Embryonic facial prominence (tissue), 1 donor: ENCODE results near the gene HAGH.
A peak's percentile ranks its signal among the peaks of the same experiment; 100 is the strongest.

Experiments
- DNase-seq: peaks from one replicate; pipeline ENCODE4 v3.0.0-alpha.2; 2016; ENCODE audit errors: extremely low spot score

Gene HAGH

DNA sequence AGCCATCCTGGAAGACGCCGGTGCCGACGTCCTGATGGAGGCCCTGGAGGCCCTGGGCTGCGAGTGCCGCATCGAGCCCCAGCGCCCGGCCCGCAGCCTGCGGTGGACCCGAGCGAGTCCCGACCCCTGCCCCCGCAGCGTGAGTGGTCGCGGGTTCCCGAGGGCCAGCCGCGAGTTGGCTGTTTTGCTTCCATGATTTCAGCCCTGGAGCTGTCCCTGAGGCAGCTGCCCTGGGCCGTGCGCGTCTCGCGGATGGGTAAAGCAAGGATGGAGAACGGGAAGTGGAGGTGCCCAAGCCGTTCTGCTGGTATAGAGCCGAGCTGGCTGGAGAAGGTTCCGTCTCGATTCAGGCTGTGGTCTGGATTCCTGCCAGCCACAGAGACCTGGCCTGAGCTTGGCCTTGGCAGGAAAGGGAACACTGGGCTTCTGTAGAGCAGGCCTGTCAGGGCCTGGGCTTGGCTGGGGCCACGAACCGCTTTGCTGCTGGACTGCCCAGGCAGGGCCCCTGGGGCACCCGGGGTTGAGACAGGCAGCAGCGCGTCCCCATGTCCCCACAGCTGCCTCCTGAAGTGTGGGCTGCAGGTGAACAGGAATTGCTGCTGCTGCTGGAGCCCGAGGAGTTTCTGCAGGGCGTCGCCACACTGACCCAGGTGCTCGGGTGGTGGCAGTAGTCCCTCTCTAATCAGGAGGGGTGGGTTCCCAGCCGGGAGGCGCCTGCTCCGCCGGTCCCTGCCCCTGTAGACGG, 52.8 kb downstream of the HAGH start:
- no peak for DNase-seq

DNA sequence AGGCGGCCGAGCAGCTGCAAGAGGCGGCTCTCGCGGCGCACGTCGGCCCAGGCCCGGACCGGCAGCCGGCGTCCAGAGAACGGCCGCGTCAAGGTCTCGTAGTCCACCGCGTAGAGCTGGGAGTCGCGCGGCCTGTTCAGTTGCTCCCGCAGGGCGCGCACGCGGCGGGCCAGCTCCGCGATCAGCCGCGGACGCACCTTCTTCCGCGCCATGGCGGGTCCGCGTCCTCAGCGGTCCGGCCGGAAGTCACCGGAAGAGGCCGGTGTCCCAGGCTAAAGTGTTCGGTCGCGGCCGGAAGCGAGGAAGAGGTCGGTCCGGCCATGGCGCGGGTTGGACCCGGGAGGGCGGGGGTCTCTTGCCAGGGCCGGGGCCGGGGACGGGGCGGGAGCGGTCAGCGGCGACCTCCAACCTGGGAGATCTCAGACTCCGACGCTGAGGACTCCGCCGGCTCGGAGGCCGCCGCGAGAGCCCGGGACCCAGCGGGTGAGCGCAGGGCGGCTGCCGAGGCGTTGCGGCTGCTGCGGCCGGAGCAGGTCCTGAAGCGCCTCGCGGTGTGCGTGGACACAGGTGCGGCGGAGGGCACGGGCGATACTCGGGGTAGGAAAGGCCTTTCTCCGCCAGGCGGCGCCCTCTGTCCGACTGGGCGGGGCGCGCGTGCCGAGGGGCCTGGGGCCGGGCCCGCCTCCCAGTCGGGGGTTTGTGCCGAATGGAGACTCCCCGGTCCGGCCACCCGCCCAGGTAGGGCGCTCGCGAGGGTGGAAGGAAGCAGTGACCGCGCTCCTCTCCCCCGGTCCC, 53.5 kb downstream of the HAGH start, which contains the start of gene MRPS34:
Gene MRPS34, minus strand, starts transcription at position 227 of the 795 bp plus-strand sequence. Its CDS starts 15 bp downstream, at position 212.
- DNase-seq, result peak; percentile 42

DNA sequence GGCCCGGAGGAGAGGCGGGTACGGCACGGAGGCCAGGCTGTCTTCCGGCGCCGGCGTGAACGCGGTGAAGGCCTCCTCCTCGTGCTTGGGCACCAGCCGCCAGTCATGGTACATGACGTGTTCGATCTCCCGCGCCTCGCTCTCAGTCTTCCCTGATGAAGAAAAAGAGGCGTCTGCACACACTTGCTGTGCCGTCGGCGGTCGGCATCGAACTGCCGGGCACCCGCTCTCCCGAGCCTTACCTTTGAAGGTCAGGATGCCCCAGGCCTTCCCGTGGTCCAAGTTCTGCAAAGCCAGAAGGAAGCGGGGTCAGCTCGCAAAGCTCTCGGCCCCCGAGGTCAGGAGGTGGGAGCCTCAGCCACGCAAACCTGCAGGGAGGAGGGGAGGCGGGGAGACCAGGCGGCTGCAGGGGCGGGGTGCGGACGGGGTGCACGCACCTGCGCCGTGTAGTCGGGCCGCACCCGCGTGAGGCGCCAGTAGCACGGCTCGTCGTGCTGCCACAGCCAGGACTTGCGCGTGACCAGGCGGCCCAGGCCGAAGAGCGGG, 54.2 kb downstream of the HAGH start, which contains the start of gene EME2:
Gene EME2, plus strand, starts transcription at position 449 of the 546 bp plus-strand sequence. CDS start 418 bp downstream, outside the sequence.
- no peak for DNase-seq

DNA sequence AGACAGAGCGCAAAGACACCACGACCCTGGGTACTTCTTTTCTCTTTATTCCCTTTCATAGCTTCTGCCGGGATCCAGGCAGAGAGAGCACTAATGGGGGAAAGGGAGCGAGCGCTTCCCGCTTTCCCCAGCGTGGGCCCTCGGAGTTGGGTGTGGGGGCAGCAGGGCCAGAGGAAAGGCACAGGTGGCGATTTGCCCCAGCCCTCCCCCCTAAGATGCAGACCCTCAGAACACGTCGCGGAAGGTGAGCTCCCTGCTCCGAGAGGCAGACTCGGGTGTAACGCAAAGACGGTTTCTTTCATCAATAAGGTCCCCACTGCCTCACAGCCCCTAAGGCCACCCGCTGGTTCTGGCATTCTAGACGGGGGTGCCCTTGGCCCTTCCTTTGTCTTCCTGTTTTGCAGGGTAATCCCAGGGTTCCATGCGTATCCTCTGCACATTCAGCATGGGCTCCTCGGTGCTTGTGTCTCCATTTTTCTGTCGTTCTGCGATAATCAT, 54.7 kb downstream of the HAGH start:
- DNase-seq, result no peak

DNA sequence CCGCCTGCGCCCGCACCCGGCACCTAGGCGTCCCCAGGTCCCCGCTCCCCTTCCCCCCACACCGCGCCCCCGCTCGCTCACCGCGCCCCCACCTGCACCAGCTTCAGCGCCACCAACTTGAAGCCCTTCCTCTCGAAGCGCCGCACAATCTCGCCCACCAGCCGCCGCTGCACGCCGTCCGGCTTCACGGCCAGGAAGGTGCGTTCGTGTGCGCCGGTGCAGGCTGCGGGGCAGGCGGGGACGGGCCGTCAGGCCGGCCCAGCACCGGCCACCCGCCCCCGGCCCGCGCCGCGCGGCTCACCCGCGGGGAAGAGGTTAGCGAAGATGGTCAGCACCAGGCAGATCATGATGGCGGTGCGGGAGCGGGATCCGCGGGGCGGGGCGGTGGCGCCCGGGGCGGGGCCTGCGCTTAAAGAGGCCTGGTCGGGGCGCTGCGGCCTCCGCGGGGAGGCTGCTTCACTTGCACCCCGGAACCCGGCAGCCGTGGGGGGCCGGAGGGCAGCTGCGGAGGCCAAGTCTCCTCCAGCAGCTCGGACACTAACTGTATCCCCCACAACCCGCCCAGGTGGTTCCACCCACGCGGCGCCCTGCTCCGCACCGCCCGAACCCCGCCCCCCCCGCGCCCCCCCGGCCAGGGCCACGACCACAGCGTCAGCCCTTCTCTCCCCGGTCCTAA, 55.3 kb downstream of the HAGH start, which contains the start of gene NME3:
Gene NME3, minus strand, starts transcription at position 356 of the 676 bp plus-strand sequence. Its CDS starts 9 bp downstream, at position 347.
- no peak for DNase-seq

DNA sequence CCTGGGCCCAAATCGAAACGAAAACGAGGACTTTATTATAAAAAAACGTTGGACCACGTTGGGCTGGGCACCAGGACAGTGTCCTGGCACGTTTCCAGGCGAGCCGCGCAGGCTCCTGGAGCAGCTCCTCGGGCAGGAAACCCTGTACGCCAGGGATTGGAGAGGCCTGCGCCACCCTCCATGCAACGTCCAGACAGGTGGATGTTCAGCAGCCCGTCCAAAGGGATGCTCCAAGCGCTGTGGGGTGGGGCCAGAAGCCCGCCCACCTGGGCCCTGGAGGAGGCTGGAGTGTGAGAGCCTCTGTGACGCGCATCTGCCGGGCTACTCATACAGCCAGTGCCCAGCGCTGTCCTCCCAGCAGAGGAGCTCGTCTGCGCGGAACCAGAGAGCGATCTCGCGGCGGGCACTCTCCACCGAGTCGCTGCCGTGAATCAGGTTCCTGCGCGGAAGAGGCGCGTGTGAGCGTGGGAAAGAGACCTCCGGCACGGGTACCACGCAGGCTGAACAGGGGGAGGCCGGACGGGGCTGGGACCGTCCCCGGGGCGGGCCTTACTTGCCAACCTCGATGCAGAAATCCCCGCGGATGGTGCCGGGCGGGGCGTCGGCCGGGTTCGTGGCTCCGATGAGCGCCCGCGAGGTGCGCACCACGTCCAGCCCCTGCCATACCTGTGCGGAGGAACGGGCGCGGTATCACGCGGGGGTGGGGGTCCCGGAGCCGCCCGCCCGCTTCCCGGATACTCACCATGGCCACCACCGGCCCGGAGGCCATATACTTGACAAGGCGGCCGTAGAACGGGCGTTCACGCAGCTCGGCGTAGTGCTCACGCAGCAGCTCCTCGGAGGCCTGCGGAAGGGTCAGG, 56.1 kb downstream of the HAGH start:
- DNase-seq, result no peak

DNA sequence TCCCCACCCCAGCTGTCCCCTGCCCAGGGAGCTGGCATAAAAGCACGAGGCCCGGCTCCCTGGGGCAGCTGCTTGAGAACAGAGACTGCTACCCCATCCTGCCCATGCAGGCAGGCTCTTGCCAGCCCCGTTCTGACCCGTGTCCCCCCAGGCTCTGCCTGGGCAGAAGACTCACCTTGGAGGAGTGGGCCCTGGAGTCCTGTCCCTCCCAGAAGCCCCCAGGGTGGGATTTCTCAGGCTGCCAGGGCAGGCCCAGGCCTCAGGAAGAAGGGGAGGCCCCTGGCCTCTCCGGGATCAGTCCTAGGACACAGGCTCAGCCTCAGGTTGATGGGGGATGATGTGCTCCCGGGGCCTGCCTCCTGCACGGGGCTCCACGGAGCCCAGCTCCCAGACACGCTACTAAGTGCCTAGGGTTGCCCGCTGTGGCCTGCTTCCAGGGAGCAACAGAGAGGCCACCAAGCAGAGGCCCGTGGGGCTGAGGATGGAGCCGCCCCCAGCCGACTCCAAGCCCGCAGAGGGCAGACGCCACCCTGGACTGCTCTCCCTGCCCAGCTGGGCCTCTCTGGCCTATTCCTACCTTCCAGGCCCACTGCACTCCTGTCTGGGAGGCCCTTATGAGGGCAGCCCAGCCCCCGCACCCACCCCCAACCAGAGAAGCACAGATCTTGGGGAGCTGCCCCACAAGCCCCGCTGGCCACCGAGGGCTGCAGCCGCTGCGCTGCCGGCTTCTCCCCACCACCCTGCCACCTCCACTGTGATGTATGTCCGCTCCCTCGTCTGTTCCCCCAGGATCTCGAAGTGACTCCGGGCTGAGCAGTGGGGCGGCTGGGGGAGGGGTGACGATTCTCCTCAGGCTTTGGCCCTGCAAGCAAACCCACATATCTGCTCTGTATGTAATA, 57.0 kb downstream of the HAGH start:
- no peak for DNase-seq

DNA sequence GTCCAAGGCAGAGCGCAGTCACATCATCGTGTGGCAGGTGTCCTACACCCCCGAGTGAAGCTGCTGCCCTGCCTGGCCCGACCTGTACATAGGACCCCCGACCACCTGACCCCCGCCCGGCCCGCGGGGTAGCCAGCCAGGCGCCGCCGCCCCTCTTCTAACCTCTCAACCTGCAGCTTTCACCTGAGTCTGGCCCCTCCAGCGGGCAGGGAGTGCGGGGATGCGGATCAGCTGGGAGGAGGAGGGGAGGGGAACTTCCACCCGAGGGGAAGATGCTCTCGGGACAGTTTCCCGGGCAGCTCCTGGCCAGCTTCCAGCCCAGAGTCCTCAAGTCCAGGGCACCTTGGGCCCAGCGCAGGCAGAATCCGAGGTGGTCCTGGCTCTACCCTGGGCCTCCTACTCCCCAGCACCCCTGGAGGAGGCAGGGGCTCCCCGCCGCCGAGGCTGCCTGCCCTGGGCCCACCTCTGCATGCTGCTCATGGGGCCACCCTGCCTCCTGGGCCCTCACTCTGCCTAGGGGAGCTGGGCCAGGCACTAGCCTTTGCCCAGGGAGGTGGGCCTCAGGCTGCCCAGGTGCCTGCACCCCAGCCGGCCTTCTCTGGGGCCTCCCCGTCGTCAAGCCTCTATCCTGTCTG, 57.7 kb downstream of the HAGH start:
- DNase-seq, result no peak

DNA sequence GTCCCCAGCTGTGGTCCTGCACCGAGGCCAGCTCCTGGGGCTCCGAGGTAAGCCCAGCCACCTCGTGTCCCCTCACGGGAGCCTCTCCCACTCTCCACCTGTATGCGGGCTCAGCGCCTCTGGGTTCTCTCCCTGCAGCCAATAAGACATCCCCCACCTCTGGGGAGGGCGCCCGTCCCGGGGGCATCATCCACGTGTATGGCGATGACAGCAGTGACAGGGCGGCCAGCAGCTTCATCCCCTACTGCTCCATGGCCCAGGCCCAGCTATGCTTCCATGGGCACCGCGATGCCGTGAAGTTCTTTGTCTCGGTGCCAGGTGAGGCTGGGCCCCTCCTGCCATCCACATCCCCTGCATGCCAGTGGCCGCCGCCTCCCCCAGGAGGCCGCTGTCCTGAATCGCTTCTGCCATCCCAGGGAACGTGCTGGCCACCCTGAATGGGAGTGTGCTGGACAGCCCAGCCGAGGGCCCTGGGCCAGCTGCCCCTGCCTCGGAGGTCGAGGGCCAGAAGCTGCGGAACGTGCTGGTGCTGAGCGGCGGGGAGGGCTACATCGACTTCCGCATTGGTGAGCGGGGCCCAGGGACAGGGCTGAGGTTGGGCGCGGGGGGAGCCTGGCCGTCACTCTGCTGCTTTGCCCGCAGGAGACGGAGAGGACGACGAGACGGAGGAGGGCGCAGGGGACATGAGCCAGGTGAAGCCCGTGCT, 58.4 kb downstream of the HAGH start:
- no peak for DNase-seq

DNA sequence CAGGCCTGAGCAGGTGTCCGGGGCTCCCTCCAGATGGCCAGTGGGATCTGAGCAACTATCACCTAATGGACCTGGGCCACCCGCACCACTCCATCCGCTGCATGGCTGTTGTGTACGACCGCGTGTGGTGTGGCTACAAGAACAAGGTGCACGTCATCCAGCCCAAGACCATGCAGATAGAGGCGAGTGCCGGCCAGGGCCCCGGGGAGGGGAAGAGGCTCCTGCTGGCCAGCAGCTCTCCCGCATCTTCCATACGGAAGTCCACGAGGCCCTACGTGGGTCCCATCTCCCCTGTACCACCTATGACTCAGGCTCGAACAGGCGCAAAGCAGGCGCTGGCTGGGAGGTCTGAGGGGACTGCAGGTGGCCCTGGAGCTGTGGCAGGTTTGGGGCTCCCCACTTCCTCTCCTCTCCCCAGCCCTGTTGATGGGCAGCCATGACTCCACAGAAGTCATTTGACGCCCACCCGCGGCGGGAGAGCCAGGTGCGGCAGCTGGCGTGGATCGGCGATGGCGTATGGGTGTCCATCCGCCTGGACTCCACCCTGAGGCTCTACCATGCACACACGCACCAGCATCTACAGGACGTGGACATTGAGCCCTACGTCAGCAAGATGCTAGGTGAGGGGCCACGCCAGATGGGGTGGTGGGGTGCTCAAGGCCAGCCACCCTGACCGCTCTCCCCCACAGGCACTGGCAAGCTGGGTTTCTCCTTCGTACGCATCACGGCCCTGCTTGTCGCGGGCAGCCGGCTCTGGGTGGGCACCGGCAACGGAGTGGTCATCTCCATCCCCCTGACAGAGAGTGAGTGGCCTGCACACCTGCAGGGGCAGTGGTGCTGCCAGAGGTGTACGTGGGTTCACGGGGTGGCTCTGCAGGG, 59.3 kb downstream of the HAGH start:
- no peak for DNase-seq

DNA sequence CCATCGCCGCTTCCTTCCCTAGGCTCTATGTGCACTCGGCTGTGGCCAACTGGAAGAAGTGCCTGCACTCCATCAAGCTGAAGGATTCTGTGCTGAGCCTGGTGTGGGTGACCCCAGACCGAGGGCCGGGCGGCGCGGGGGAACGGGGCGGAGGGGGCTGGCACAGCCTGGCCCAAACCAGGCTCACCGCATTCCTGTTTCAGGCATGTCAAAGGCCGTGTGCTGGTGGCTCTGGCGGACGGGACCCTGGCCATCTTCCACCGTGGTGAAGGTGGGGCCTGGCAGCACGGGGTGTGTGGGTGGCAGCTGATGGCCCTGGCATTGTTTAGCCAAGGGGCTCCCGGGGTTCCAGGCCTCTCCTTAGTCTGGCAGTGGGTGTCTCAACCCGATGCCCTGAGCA, 59.9 kb downstream of the HAGH start:
- no peak for DNase-seq

DNA sequence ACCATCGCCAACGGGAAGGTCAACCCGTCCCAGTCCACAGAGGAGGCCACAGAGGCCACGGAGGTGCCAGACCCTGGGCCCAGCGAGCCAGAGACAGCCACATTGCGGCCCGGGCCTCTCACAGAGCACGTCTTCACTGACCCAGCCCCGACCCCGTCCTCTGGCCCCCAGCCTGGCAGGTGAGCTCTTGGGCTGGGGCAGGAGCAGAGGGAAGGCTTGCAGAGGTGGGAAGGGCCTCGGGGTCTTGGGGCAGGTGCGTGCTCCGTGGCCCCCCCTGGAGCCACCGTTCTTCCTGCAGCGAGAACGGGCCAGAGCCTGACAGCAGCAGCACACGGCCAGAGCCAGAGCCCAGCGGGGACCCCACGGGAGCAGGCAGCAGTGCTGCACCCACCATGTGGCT, 60.4 kb downstream of the HAGH start:
- no peak for DNase-seq

DNA sequence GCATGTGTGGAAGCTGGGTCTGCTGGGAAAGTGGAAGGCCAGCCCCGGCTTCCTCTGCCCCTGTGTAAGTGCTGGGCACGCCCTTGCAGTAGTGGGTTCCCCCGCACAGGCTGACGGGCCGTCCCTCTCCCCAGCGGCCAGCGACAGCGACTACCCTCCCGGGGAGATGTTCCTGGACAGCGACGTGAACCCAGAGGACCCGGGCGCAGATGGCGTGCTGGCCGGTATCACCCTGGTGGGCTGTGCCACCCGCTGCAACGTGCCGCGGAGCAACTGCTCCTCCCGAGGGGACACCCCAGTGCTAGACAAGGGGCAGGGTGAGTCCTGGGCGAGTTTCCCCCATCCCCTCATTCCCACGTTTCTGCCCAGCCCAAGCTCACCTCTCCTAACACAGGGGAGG, 60.8 kb downstream of the HAGH start:
- DNase-seq, result no peak

DNA sequence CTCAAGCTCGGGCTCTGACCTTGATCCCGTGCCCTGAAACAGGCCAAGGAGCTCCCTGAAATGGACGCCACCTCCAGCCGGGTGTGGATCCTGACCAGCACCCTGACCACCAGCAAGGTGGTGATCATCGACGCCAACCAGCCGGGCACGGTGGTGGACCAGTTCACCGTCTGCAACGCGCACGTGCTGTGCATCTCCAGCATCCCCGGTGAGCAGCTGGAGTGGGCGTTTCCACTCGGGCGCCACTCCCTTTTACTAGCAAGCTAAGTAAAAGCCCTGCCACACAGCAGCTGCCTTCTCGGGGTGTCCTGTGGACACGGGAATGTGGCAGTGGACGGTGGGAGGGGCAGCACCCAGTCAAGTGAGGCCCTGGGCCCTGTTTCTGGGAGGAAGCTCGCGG, 61.7 kb downstream of the HAGH start:
- DNase-seq, result no peak

DNA sequence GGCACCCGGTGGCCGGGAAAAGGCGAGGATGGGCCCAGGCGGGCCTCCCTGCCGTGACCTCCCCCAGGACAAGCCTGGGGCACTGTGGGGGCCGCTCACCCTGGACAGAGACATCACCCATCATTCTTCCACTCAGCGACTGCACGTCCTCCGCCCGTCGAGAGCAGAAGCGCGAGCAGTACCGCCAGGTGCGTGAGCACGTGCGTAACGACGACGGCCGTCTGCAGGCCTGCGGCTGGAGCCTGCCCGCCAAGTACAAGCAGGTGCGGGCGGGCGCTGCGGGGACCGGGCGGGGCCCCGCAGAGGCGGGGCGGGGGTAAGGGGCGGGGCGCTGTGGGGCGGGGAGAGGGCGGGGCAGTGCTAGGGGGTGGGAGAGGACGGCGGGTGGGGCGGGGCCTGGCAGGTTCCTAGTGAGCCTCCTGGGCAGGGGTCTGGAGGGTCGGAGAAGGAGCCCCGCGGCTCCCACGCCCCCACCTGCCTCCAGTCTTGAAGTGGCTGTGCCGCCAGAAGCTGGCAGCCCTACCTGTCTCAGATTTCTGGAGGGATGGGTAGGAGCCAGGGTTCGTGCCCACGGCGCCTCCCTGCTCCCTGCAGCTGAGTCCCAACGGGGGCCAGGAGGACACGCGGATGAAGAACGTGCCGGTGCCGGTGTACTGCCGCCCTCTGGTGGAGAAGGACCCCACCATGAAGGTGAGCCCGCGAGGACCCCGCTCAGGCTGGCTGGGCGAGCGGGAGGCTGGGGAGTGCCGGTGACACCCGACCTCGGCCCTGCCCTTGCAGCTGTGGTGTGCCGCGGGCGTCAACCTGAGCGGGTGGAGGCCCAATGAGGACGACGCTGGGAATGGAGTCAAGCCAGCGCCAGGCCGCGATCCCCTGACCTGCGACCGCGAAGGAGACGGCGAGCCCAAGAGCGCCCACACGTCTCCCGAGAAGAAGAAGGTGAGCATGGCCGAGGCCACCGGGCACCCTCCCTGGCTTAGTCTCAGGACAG, 62.8 kb downstream of the HAGH start:
- DNase-seq, result no peak

DNA sequence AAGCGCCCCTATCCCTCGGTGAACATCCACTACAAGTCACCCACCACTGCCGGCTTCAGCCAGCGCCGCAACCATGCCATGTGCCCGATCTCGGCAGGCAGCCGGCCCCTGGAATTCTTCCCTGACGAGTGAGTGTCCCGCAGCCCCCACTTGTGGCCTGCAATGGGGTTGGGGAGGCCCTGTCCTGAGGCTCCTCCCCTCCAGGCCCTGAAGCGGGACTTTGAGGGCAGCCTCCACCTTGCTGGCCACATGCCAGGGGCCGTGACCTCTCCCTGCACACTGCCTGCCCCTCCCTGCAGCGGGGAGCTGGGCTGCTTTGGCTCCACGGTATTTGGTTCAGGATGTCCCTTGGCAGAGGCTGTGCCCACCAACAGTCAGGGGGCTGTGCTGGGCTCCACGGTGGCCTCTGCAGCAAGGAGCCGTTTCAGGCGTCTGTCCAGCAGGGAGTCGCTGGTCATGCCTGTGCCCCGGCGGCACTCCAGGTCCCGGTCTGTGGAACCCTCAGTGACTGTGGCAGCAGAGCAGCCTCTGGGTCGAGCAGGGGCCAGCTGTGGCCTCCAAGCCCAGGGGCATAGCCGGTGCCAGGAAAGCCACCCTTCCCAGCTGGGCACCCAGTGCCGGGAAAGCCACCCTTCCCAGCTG, 63.6 kb downstream of the HAGH start:
- no peak for DNase-seq
